Ascending aorta (tissue), 2 donors: ENCODE data around the gene SETD7. TPM values are rescaled to one million over a fixed set of nuclear protein-coding genes. Genes with fewer than 3 reads are reported as not detected.

Experiments
- DNase-seq, 2 donors: peaks; one replicate each; pipeline ENCODE4 v3.0.0-alpha.2; 2019; ENCODE audit warnings: low spot score in 2 of 2
- H3K27ac ChIP-seq, 2 donors: fragments of 200-600 bp; sonication (generic); one replicate each; pipeline ENCODE4 v1.5.1; 2016 to 2017; ENCODE audit warnings: mild to moderate bottlenecking in 1 of 2
- H3K27me3 ChIP-seq: fragments of 200-600 bp; sonication (generic); one replicate; pipeline ENCODE4 v1.5.1; 2017
- H3K36me3 ChIP-seq, 2 donors: fragments of 200-600 bp; sonication (generic); one replicate each; pipeline ENCODE4 v1.5.1; 2016
- H3K4me1 ChIP-seq, 2 donors: fragments of 200-600 bp; sonication (generic); one replicate each; pipeline ENCODE4 v1.5.1; 2016 to 2017; ENCODE audit warnings: mild to moderate bottlenecking in 1 of 2
- H3K4me3 ChIP-seq, 2 donors: fragments of 200-600 bp; sonication (generic); one replicate each; pipeline ENCODE4 v1.5.1; 2016 to 2017; ENCODE audit warnings: mild to moderate bottlenecking in 1 of 2
- H3K9me3 ChIP-seq, 2 donors: fragments of 200-600 bp; sonication (generic); one replicate each; pipeline ENCODE4 v1.5.1; 2016
- intact Hi-C: fragments of 100-400 bp; cut with DNase I; formaldehyde crosslinking; loops from one replicate; pipeline ENCODE4 v1.15.1; 2023
- total RNA-seq: library from RNA; depleted of rRNA; stranded (reverse); fragments of >200 nt; gene quantifications from one replicate; pipeline ENCODE4 v1.1.0, GENCODE V29; 2016
- TF ChIP-seq, protein P1 (sequence below), 3 experiments: fragments of 200-600 bp in 2 of 3; fragments of 450-650 bp in 1 of 3; sonication (generic) in 2 of 3; IDR thresholded peaks; one replicate each; pipeline ENCODE4 v1.5.1; 2016 to 2019; ENCODE audit warnings: antibody characterized with exemption in 3 of 3, mild to moderate bottlenecking in 1 of 3, moderate library complexity in 1 of 3

The SETD7 gene
- total RNA-seq, 1 donor from 2014 or later = 33.2 TPM

DNA sequence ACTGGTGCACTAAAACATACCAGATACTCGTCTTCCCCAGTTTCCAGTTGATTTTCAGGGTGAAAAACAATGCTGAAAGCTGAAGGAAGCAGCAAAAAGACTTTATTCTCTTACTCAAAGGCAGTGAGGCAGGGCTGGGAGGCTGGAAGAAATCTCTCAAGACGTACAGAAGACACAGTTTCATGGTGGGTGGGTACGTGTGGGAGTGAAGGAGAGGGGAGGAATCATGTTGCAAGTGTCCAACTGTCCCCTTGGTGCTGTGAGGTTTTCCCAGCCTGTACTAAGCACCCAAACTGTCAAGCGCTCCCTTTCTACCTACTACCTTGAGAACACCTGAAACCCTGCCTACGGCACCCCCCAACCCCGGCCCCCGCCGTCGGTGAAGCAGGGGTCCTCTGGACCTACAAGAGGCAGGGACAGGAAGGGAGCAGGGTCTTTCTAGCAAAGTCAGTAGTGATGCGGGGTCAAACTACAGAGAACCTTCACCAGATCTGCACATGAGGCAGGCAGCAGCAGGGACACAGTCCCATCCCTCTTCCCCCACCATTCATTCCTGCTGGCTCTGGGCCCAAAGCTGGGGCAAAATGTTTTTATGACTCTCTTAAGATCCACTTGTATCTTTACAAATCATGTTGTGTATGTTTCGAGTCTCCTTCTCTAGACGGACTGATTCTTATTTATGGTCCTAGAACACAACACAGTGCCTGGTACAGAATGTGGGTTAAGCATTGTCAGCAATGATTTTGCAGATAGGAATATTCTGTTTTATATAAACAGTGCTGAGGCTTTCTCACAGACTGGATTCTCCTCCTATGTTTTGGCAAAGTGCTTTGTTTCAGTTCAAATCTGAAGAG, 2.4 kb upstream of the SETD7 start:
- peaks cover 0 to 4% of the 10 kb centered on the region in 2 donors for H3K4me1 ChIP-seq
- TF ChIP-seq, protein P1, sequence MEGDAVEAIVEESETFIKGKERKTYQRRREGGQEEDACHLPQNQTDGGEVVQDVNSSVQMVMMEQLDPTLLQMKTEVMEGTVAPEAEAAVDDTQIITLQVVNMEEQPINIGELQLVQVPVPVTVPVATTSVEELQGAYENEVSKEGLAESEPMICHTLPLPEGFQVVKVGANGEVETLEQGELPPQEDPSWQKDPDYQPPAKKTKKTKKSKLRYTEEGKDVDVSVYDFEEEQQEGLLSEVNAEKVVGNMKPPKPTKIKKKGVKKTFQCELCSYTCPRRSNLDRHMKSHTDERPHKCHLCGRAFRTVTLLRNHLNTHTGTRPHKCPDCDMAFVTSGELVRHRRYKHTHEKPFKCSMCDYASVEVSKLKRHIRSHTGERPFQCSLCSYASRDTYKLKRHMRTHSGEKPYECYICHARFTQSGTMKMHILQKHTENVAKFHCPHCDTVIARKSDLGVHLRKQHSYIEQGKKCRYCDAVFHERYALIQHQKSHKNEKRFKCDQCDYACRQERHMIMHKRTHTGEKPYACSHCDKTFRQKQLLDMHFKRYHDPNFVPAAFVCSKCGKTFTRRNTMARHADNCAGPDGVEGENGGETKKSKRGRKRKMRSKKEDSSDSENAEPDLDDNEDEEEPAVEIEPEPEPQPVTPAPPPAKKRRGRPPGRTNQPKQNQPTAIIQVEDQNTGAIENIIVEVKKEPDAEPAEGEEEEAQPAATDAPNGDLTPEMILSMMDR (IDR thresholded peaks at IDR 0.05) = no peak
- H3K27ac ChIP-seq = no peak overlapping the region
- no peak for DNase-seq
- intact Hi-C loops = loop anchor here (5.0 to 10.0 kb wide), 4 partner anchors 41 to 816 kb away; partner anchors contain the start of genes ELF2 and SCOC
- H3K9me3 ChIP-seq = no peaks in the 10 kb centered on the region
- H3K27me3 ChIP-seq = no peaks in the 10 kb centered on the region
- H3K4me3 ChIP-seq = no peak overlapping the region
- H3K36me3 ChIP-seq = no peaks in the 10 kb centered on the region

GRCh38 chr4:139557556-139558110, 1.6 kb upstream of the SETD7 start:
- TF ChIP-seq, protein P1 (IDR thresholded peaks at IDR 0.05) = no peak
- DNase-seq = no peak
- no peaks in the 10 kb centered on the region for H3K36me3 ChIP-seq
- intact Hi-C loops = loop anchor here (2.0 to 10.0 kb wide), 6 partner anchors 17 to 817 kb away; partner anchors contain the start of genes ELF2 and SCOC
- H3K4me3 ChIP-seq = peak overlapping the region; percentile 82 to 99
- no peaks in the 10 kb centered on the region for H3K9me3 ChIP-seq
- H3K4me1 ChIP-seq = peaks cover 0 to 12% of the 10 kb centered on the region in 2 donors
- no peaks in the 10 kb centered on the region for H3K27me3 ChIP-seq
- peak overlapping the region; percentile 99 to 100 for H3K27ac ChIP-seq

- peak; percentile 14 to 82 for DNase-seq
- intact Hi-C loops = loop anchor here (2.0 to 10.0 kb wide), 6 partner anchors 16 to 818 kb away; partner anchors contain the start of genes ELF2 and SCOC
- Histone ChIP-seq H3K9me3 (no peaks in the 10 kb centered on the region), H3K4me1 (peaks cover 0 to 18% of the 10 kb centered on the region in 2 donors), H3K4me3 (peak overlapping the region; percentile 82 to 99), H3K36me3 (no peaks in the 10 kb centered on the region), H3K27ac (peak overlapping the region; percentile 99 to 100), H3K27me3 (no peaks in the 10 kb centered on the region)
- TF ChIP-seq, protein P1 (IDR thresholded peaks at IDR 0.05) = peak in 1 of 3 experiments; percentile 43
Measured at GRCh38 chr4:139556724-139557555, 921 bp upstream of the SETD7 start.

GRCh38 chr4:139555705-139556070, 331 bp downstream of the SETD7 start:
- peak overlapping the region; percentile 99 to 100 for H3K27ac ChIP-seq
- H3K9me3 ChIP-seq = no peaks in the 10 kb centered on the region
- intact Hi-C loops = loop anchor here (1.0 to 10.0 kb wide), 9 partner anchors 15 to 819 kb away; partner anchors contain the start of genes ELF2, NOCT and SCOC
- TF ChIP-seq, protein P1 (IDR thresholded peaks at IDR 0.05) = no peak
- DNase-seq = no peak
- H3K36me3 ChIP-seq = no peaks in the 10 kb centered on the region
- peak overlapping the region; percentile 82 to 99 for H3K4me3 ChIP-seq
- H3K4me1 ChIP-seq = peaks cover 0 to 27% of the 10 kb centered on the region in 2 donors
- no peaks in the 10 kb centered on the region for H3K27me3 ChIP-seq
